ENCODE data around the gene CUEDC1. TPM values are rescaled to one million over a fixed set of nuclear protein-coding genes. Genes with fewer than 3 reads are reported as not detected.
"Not testable (repeated sequence)": the region's sequence is repeated elsewhere in the genome, so short reads cannot be mapped to it uniquely, and the experiment has no call there.

The CUEDC1 gene
- total RNA-seq, 2 experiments from 2014 or later = 0.14 TPM; not detected in 1

- no peaks in the 10 kb centered on the region for H3K9me3 Mint-ChIP-seq (ENCODE audit: low read depth)
- intact Hi-C loops (cut with DNase I, micrococcal nuclease) = no loop called here
- POLR2A ChIA-PET = no interaction called here
- H3K4me1 Mint-ChIP-seq = no peaks in the 10 kb centered on the region
- no peak overlapping the region for H3K4me3 Mint-ChIP-seq
- CTCF ChIA-PET = interaction anchor here (0.5 to 2.4 kb wide), 5 partner anchors 14 to 277 kb away, joined by 3 to 9 read pairs (median 4); no protein-coding TSS in a partner anchor
- H3K36me3 Mint-ChIP-seq (ENCODE audit: low read depth) = no peaks in the 10 kb centered on the region
- no peak overlapping the region for H3K27ac Mint-ChIP-seq
- DNase-seq = no peak
- no peak for ATAC-seq
- peaks cover 4% of the 10 kb centered on the region for H3K27me3 Mint-ChIP-seq
These were observed 31.9 kb downstream of the CUEDC1 start for GRCh38 chr17:57923182-57923872.

GRCh38 chr17:57922745-57923144 lies 32.5 kb downstream of the CUEDC1 start:
- H3K4me1 Mint-ChIP-seq; H3K27ac Mint-ChIP-seq; ATAC-seq; H3K9me3 Mint-ChIP-seq (ENCODE audit: low read depth); H3K36me3 Mint-ChIP-seq (ENCODE audit: low read depth); H3K4me3 Mint-ChIP-seq; H3K27me3 Mint-ChIP-seq; DNase-seq; intact Hi-C loops (cut with DNase I, micrococcal nuclease); POLR2A ChIA-PET: not testable (repeated sequence)
- CTCF ChIA-PET = interaction anchor here (0.6 to 1.2 kb wide), 5 partner anchors 27 to 278 kb away, joined by 3 to 4 read pairs (median 3); no protein-coding TSS in a partner anchor

- Mint-ChIP-seq H3K27me3 (no peaks in the 10 kb centered on the region), H3K36me3 (ENCODE audit: low read depth) (no peaks in the 10 kb centered on the region), H3K4me3 (no peak overlapping the region), H3K27ac (no peak overlapping the region), H3K4me1 (no peaks in the 10 kb centered on the region), H3K9me3 (ENCODE audit: low read depth) (no peaks in the 10 kb centered on the region)
- intact Hi-C loops (cut with DNase I, micrococcal nuclease) = no loop called here
- ChIA-PET POLR2A (no interaction called here), CTCF (no interaction called here)
- DNase-seq = no peak
- ATAC-seq = no peak
These were observed 34.1 kb downstream of the CUEDC1 start for GRCh38 chr17:57920916-57921703.

- ChIA-PET CTCF (no interaction called here), POLR2A (no interaction called here)
- ATAC-seq (no peak), DNase-seq (no peak)
- Mint-ChIP-seq H3K4me1 (no peaks in the 10 kb centered on the region), H3K27me3 (no peaks in the 10 kb centered on the region), H3K36me3 (ENCODE audit: low read depth) (no peaks in the 10 kb centered on the region), H3K4me3 (no peak overlapping the region), H3K27ac (no peak overlapping the region), H3K9me3 (ENCODE audit: low read depth) (no peaks in the 10 kb centered on the region)
- intact Hi-C loops (cut with DNase I, micrococcal nuclease) = no loop called here
These were observed 35.3 kb downstream of the CUEDC1 start for GRCh38 chr17:57919918-57920317.

GRCh38 chr17:57918017-57918895 lies 37.0 kb downstream of the CUEDC1 start:
- intact Hi-C loops (cut with DNase I, micrococcal nuclease) = no loop called here
- Mint-ChIP-seq H3K4me1 (no peaks in the 10 kb centered on the region), H3K36me3 (ENCODE audit: low read depth) (no peaks in the 10 kb centered on the region), H3K9me3 (ENCODE audit: low read depth) (no peaks in the 10 kb centered on the region), H3K4me3 (no peak overlapping the region), H3K27ac (no peak overlapping the region), H3K27me3 (no peaks in the 10 kb centered on the region)
- ATAC-seq (no peak), DNase-seq (no peak)
- ChIA-PET CTCF (no interaction called here), POLR2A (no interaction called here)

GRCh38 chr17:57916925-57917858 lies 38.0 kb downstream of the CUEDC1 start:
- no peaks in the 10 kb centered on the region for H3K27me3 Mint-ChIP-seq
- no peaks in the 10 kb centered on the region for H3K36me3 Mint-ChIP-seq (ENCODE audit: low read depth)
- intact Hi-C loops (cut with DNase I, micrococcal nuclease) = no loop called here
- ChIA-PET CTCF (no interaction called here), POLR2A (no interaction called here)
- no peaks in the 10 kb centered on the region for H3K4me1 Mint-ChIP-seq
- H3K9me3 Mint-ChIP-seq (ENCODE audit: low read depth) = no peaks in the 10 kb centered on the region
- peak; percentile 48 for DNase-seq
- peak; percentile 70 for ATAC-seq
- no peak overlapping the region for H3K27ac Mint-ChIP-seq
- H3K4me3 Mint-ChIP-seq = no peak overlapping the region

GRCh38 chr17:57915985-57916757 lies 39.0 kb downstream of the CUEDC1 start:
- no peak for DNase-seq
- no peak for ATAC-seq
- H3K27me3 Mint-ChIP-seq = no peaks in the 10 kb centered on the region
- CTCF ChIA-PET = interaction anchor here (0.7 to 1.8 kb wide), 3 partner anchors 23 to 44 kb away, joined by 3 to 5 read pairs (median 5); no protein-coding TSS in a partner anchor
- no peaks in the 10 kb centered on the region for H3K9me3 Mint-ChIP-seq (ENCODE audit: low read depth)
- no peaks in the 10 kb centered on the region for H3K4me1 Mint-ChIP-seq
- no peaks in the 10 kb centered on the region for H3K36me3 Mint-ChIP-seq (ENCODE audit: low read depth)
- intact Hi-C loops (cut with DNase I, micrococcal nuclease) = no loop called here
- H3K27ac Mint-ChIP-seq = no peak overlapping the region
- no peak overlapping the region for H3K4me3 Mint-ChIP-seq
- POLR2A ChIA-PET = interaction anchor here (0.6 kb wide), 1 partner anchor 36 kb away, joined by 3 read pairs; no protein-coding TSS in a partner anchor

- DNase-seq = no peak
- ChIA-PET CTCF (interaction anchor here (0.7 to 1.8 kb wide), 3 partner anchors 23 to 44 kb away, joined by 3 to 5 read pairs (median 5); no protein-coding TSS in a partner anchor), POLR2A (interaction anchor here (0.6 kb wide), 1 partner anchor 35 kb away, joined by 3 read pairs; no protein-coding TSS in a partner anchor)
- no peak overlapping the region for H3K4me3 Mint-ChIP-seq
- no peak overlapping the region for H3K27ac Mint-ChIP-seq
- intact Hi-C loops (cut with DNase I, micrococcal nuclease) = no loop called here
- no peaks in the 10 kb centered on the region for H3K36me3 Mint-ChIP-seq (ENCODE audit: low read depth)
- ATAC-seq = no peak
- no peaks in the 10 kb centered on the region for H3K9me3 Mint-ChIP-seq (ENCODE audit: low read depth)
- no peaks in the 10 kb centered on the region for H3K27me3 Mint-ChIP-seq
- no peaks in the 10 kb centered on the region for H3K4me1 Mint-ChIP-seq
These were observed 39.7 kb downstream of the CUEDC1 start for GRCh38 chr17:57915544-57915943.

GRCh38 chr17:57914273-57915142 lies 40.7 kb downstream of the CUEDC1 start:
- intact Hi-C loops (cut with DNase I, micrococcal nuclease) = no loop called here
- no peaks in the 10 kb centered on the region for H3K27me3 Mint-ChIP-seq
- H3K4me3 Mint-ChIP-seq = no peak overlapping the region
- ChIA-PET CTCF (interaction anchor here (1.8 kb wide), 1 partner anchor 33 kb away, joined by 5 read pairs; no protein-coding TSS in a partner anchor), POLR2A (no interaction called here)
- DNase-seq (no peak), ATAC-seq (no peak)
- H3K27ac Mint-ChIP-seq = no peak overlapping the region
- no peaks in the 10 kb centered on the region for H3K36me3 Mint-ChIP-seq (ENCODE audit: low read depth)
- H3K4me1 Mint-ChIP-seq = no peaks in the 10 kb centered on the region
- H3K9me3 Mint-ChIP-seq (ENCODE audit: low read depth) = no peaks in the 10 kb centered on the region
